Ovary (tissue), 3 donors: ENCODE measurements around the gene SAMM50.

Source experiments
- CTCF ChIP-seq, 3 donors: fragments of 450-650 bp in 2 of 3; fragments of 200-600 bp in 1 of 3; IDR thresholded peaks; one replicate each; pipeline versions ENCODE4 v1.5.1 to v1.8.0; 2016 to 2022; ENCODE audit warnings: antibody characterized with exemption in 3 of 3, mild to moderate bottlenecking in 1 of 3
- EP300 ChIP-seq: sonication (generic); formaldehyde crosslinking; IDR thresholded peaks from one replicate; pipeline ENCODE4 v1.6.1; 2017; ENCODE audit warnings: antibody characterized with exemption
- donor health status: DM: no; HTN: no; CAD: no.

GRCh38 chr22:43990044-43990443 is 34.8 kb downstream of the SAMM50 start:
- no peak for TF ChIP-seq CTCF (IDR thresholded peaks at IDR 0.05)
- no peak for TF ChIP-seq EP300
